Uterus (tissue), 4 donors: Measurements from ENCODE around the gene UBR4. TPM values are rescaled to one million over a fixed set of nuclear protein-coding genes. Genes with fewer than 3 reads are reported as not detected.

Experiments
- DNase-seq, 2 donors: peaks; one replicate each; pipeline ENCODE4 v3.0.0-alpha.2; 2019 to 2020
- H3K27ac ChIP-seq, 2 donors: fragments of 200-600 bp; sonication (generic); 1 replicate in 1 of 2; 2 replicates in 1 of 2; pipeline ENCODE4 v1.5.1; 2016 to 2018
- H3K27me3 ChIP-seq, 2 donors: fragments of 200-600 bp; sonication (generic); one replicate each; pipeline ENCODE4 v1.5.1; 2018 to 2019; ENCODE audit warnings: control low read depth in 1 of 2
- H3K36me3 ChIP-seq, 2 donors: fragments of 200-600 bp; sonication (generic); one replicate each; pipeline ENCODE4 v1.5.1; 2019; ENCODE audit warnings: control low read depth in 1 of 2
- H3K4me1 ChIP-seq, 2 donors: fragments of 200-600 bp; sonication (generic); one replicate each; pipeline ENCODE4 v1.5.1; 2018 to 2019; ENCODE audit warnings: control low read depth in 1 of 2
- H3K4me3 ChIP-seq, 2 donors: fragments of 200-600 bp; sonication (generic); 1 replicate in 1 of 2; 2 replicates in 1 of 2; pipeline ENCODE4 v1.5.1; 2018 to 2019; ENCODE audit warnings: mild to moderate bottlenecking in 1 of 2
- H3K9me3 ChIP-seq, 2 donors: fragments of 200-600 bp; sonication (generic); one replicate each; pipeline ENCODE4 v1.5.1; 2019; ENCODE audit warnings: control low read depth in 1 of 2
- CTCF ChIP-seq, 4 experiments: fragments of 200-600 bp in 2 of 4; fragments of 450-650 bp in 2 of 4; sonication (generic) in 2 of 4; IDR thresholded peaks; one replicate each; pipeline ENCODE4 v1.5.1; 2016 to 2019; ENCODE audit warnings: antibody characterized with exemption in 4 of 4, mild to moderate bottlenecking in 2 of 4, moderate library complexity in 1 of 4
- POLR2A ChIP-seq, 2 donors: fragments of 450-650 bp; IDR thresholded peaks; one replicate each; pipeline ENCODE4 v1.6.1; 2016; ENCODE audit warnings: antibody characterized with exemption in 2 of 2, mild to moderate bottlenecking in 1 of 2, moderate library complexity in 1 of 2
- intact Hi-C: fragments of 100-400 bp; cut with DNase I; formaldehyde crosslinking; loops from one replicate; pipeline ENCODE4 v1.15.1; 2023; ENCODE audit warnings: low total_unique reads
- total RNA-seq, 4 donors: library from RNA; depleted of rRNA in 3 of 4; stranded (reverse); fragments of >200 nt in 3 of 4; gene quantifications; one replicate each; pipeline versions ENCODE4 v1.1.0 to v1.2.4, GENCODE V29; 2014 to 2023
- donor health status: DM: yes; HTN: yes; CAD: no.

The UBR4 gene
- total RNA-seq, 4 donors from 2014 or later, result 50.0 to 161 (median 105) TPM

- H3K4me1 ChIP-seq, result peaks cover 6 to 15% of the 10 kb centered on the region in 2 donors
Measured at GRCh38 chr1:19204446-19205266, 5.4 kb downstream of the UBR4 start.

GRCh38 chr1:19203440-19203839 lies 6.6 kb downstream of the UBR4 start:
- intact Hi-C loops, result no loop called here
- H3K4me1 ChIP-seq, result peaks cover 6 to 9% of the 10 kb centered on the region in 2 donors

More at GRCh38 chr1:19204446-19205266, 5.4 kb downstream of the UBR4 start:
- no peak overlapping the region for H3K4me3 ChIP-seq
- no peak overlapping the region for H3K27ac ChIP-seq
- H3K36me3 ChIP-seq, result no peaks in the 10 kb centered on the region
- no peak for TF ChIP-seq POLR2A (IDR thresholded peaks at IDR 0.05)
- no peak for TF ChIP-seq CTCF (IDR thresholded peaks at IDR 0.05)
- no peak for DNase-seq
- intact Hi-C loops, result no loop called here
- no peaks in the 10 kb centered on the region for H3K27me3 ChIP-seq
- H3K9me3 ChIP-seq, result no peaks in the 10 kb centered on the region

GRCh38 chr1:19202396-19202795 lies 7.7 kb downstream of the UBR4 start:
- no peak for TF ChIP-seq CTCF (IDR thresholded peaks at IDR 0.05)
- TF ChIP-seq POLR2A (IDR thresholded peaks at IDR 0.05), result no peak
- intact Hi-C loops, result no loop called here
- Histone ChIP-seq H3K9me3 (no peaks in the 10 kb centered on the region), H3K27ac (peak overlapping the region in 1 of 2 donors; percentile 48), H3K27me3 (no peaks in the 10 kb centered on the region), H3K4me1 (peaks cover 6 to 8% of the 10 kb centered on the region in 2 donors), H3K4me3 (no peak overlapping the region), H3K36me3 (no peaks in the 10 kb centered on the region)
- DNase-seq, result no peak

More at GRCh38 chr1:19203440-19203839, 6.6 kb downstream of the UBR4 start:
- DNase-seq, result no peak
- TF ChIP-seq CTCF (IDR thresholded peaks at IDR 0.05), result no peak
- no peak for TF ChIP-seq POLR2A (IDR thresholded peaks at IDR 0.05)
- Histone ChIP-seq H3K27me3 (no peaks in the 10 kb centered on the region), H3K36me3 (no peaks in the 10 kb centered on the region), H3K27ac (peak overlapping the region in 1 of 2 donors; percentile 48), H3K9me3 (no peaks in the 10 kb centered on the region), H3K4me3 (no peak overlapping the region)

DNA sequence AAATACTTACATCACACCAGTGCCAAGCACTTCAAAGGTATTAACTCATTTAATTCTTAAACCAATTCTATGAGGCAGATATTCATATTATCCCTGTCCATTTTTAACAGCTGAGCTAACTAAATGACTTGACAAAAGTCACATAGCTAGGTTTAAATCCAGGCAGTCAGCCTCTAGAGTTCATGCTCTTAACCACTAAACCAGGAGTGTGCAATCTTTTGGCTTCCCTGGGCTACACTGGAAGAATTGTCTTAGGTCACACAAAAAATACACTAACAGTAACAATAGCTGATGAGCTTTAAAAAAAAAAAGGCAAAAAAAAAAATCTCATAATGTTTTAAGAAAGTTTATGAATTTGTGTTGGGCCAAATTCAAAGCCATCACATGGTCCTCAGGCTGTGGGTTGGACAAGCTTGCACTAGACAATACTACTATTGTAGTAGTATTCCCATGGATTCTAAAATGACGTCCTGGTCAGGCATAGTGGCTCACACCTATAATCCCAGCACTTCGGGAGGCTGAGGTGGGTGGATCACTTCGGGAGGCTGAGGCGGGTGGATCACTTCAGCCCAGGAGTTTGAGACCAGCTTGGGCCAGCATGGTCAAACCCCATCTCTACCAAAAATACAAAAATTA lies 10.0 kb downstream of the UBR4 start:
- no peaks in the 10 kb centered on the region for H3K27me3 ChIP-seq
- no peak overlapping the region for H3K27ac ChIP-seq
- no peaks in the 10 kb centered on the region for H3K36me3 ChIP-seq
- H3K9me3 ChIP-seq, result no peaks in the 10 kb centered on the region
- H3K4me3 ChIP-seq, result no peak overlapping the region
- no peak for DNase-seq
- TF ChIP-seq CTCF (IDR thresholded peaks at IDR 0.05) (no peak), POLR2A (IDR thresholded peaks at IDR 0.05) (no peak)
- intact Hi-C loops, result no loop called here
- peaks cover 0 to 8% of the 10 kb centered on the region in 2 donors for H3K4me1 ChIP-seq
